HCT116 (cell line): ENCODE measurements around the gene IQSEC3.

Experiments used
- POLR2A ChIP-seq: IDR thresholded peaks from 2 replicates; pipeline ENCODE4 v1.7.0; 2011; ENCODE audit warnings: borderline replicate concordance; ENCODE audit not compliant: insufficient read depth, insufficient read length; ENCODE audit errors: extremely low read depth
- RAD21 ChIP-seq: IDR thresholded peaks from 2 replicates; pipeline ENCODE4 v1.6.1; 2012; ENCODE audit warnings: low read depth, mild to moderate bottlenecking
- YY1 ChIP-seq: IDR thresholded peaks from 2 replicates; pipeline ENCODE4 v1.6.1; 2011; ENCODE audit warnings: low read length, low read depth, moderate library complexity, mild to moderate bottlenecking; ENCODE audit not compliant: insufficient replicate concordance; ENCODE audit errors: extremely low read depth
- TF ChIP-seq, protein P1 (sequence below): IDR thresholded peaks from 2 replicates; pipeline ENCODE4 v1.6.1; 2012; ENCODE audit warnings: low read depth
- TF ChIP-seq, protein P2 (sequence below), 3 experiments: fragments of 200-600 bp in 1 of 3; sonication (generic) in 1 of 3; IDR thresholded peaks in 2 of 3; conservative IDR thresholded peaks in 1 of 3; 2 replicates each; pipeline ENCODE4 v1.5.1; 2012 to 2017; ENCODE audit warnings: low read depth in 2 of 3, low read length in 2 of 3, antibody characterized with exemption in 1 of 3, borderline replicate concordance in 1 of 3, control low read depth in 1 of 3, mild to moderate bottlenecking in 1 of 3, mixed read lengths in 1 of 3, mixed run types in 1 of 3, moderate library complexity in 1 of 3; ENCODE audit not compliant: insufficient read depth in 1 of 3
- TF ChIP-seq, protein P3 (sequence below): IDR thresholded peaks from 2 replicates; pipeline ENCODE4 v1.6.1; 2012

DNA sequence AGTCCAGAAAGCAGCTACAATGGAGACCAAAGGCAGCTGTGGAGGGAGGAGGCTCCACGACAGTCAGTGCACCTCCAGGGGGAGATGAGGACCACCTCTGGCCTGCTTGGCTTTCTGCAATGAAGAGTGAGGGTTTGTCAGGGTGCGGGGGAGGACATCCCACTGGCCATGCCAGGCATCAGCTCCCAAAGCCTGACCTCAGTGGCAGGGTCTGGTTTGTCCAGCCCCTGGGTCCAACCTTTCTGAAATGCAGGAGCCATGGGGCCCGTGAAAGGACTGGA is 112.2 kb downstream of the IQSEC3 start:
- TF ChIP-seq, protein P1, sequence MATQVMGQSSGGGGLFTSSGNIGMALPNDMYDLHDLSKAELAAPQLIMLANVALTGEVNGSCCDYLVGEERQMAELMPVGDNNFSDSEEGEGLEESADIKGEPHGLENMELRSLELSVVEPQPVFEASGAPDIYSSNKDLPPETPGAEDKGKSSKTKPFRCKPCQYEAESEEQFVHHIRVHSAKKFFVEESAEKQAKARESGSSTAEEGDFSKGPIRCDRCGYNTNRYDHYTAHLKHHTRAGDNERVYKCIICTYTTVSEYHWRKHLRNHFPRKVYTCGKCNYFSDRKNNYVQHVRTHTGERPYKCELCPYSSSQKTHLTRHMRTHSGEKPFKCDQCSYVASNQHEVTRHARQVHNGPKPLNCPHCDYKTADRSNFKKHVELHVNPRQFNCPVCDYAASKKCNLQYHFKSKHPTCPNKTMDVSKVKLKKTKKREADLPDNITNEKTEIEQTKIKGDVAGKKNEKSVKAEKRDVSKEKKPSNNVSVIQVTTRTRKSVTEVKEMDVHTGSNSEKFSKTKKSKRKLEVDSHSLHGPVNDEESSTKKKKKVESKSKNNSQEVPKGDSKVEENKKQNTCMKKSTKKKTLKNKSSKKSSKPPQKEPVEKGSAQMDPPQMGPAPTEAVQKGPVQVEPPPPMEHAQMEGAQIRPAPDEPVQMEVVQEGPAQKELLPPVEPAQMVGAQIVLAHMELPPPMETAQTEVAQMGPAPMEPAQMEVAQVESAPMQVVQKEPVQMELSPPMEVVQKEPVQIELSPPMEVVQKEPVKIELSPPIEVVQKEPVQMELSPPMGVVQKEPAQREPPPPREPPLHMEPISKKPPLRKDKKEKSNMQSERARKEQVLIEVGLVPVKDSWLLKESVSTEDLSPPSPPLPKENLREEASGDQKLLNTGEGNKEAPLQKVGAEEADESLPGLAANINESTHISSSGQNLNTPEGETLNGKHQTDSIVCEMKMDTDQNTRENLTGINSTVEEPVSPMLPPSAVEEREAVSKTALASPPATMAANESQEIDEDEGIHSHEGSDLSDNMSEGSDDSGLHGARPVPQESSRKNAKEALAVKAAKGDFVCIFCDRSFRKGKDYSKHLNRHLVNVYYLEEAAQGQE = no peak
- TF ChIP-seq POLR2A (no peak), RAD21 (no peak), YY1 (no peak)
- TF ChIP-seq, protein P2, sequence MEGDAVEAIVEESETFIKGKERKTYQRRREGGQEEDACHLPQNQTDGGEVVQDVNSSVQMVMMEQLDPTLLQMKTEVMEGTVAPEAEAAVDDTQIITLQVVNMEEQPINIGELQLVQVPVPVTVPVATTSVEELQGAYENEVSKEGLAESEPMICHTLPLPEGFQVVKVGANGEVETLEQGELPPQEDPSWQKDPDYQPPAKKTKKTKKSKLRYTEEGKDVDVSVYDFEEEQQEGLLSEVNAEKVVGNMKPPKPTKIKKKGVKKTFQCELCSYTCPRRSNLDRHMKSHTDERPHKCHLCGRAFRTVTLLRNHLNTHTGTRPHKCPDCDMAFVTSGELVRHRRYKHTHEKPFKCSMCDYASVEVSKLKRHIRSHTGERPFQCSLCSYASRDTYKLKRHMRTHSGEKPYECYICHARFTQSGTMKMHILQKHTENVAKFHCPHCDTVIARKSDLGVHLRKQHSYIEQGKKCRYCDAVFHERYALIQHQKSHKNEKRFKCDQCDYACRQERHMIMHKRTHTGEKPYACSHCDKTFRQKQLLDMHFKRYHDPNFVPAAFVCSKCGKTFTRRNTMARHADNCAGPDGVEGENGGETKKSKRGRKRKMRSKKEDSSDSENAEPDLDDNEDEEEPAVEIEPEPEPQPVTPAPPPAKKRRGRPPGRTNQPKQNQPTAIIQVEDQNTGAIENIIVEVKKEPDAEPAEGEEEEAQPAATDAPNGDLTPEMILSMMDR (IDR thresholded peaks at IDR 0.05 in 2 of 3, conservative IDR thresholded peaks at IDR 0.05 in 1 of 3; ENCODE audit: borderline replicate concordance in 1 of 3, insufficient read depth in 1 of 3, low read depth in 2 of 3, low read length in 2 of 3) = no peak
- TF ChIP-seq, protein P3, sequence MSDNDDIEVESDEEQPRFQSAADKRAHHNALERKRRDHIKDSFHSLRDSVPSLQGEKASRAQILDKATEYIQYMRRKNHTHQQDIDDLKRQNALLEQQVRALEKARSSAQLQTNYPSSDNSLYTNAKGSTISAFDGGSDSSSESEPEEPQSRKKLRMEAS = no peak
